SK-N-SH treated with all-trans-retinoic acid at 6 μM for 48 hours (cell line): ENCODE measurements around the gene UGT1A9.

Experiments used
- ATAC-seq: fragments of 200-7000 bp; cut with Tn5 transposase; 3 replicates; pipeline ENCODE4 v1.9.1; 2020; ENCODE audit warnings: mild to moderate bottlenecking, moderate library complexity
- ARNTL ChIP-seq: fragments of 450-650 bp; formaldehyde crosslinking; IDR thresholded peaks from 2 replicates; pipeline ENCODE4 v1.5.0; 2020; ENCODE audit warnings: low read depth, mild to moderate bottlenecking, moderate library complexity, borderline replicate concordance
- BACH2 ChIP-seq: fragments of 250-450 bp; sonication (Bioruptor Pico); IDR thresholded peaks from 2 replicates; pipeline ENCODE4 v1.9.0; 2021; ENCODE audit warnings: mild to moderate bottlenecking, borderline replicate concordance
- CSDC2 ChIP-seq: fragments of 250-450 bp; sonication (Bioruptor Pico); IDR thresholded peaks from 2 replicates; pipeline ENCODE4 v1.5.0; 2020; ENCODE audit warnings: mild to moderate bottlenecking, moderate library complexity
- ESRRG ChIP-seq: fragments of 250-450 bp; sonication (Bioruptor Pico); IDR thresholded peaks from 2 replicates; pipeline ENCODE4 v1.6.1; 2021; ENCODE audit warnings: mild to moderate bottlenecking
- GLIS3 ChIP-seq: fragments of 250-450 bp; sonication (Bioruptor Pico); IDR thresholded peaks from 2 replicates; pipeline ENCODE4 v1.5.0; 2020; ENCODE audit warnings: mild to moderate bottlenecking, moderate library complexity
- ISL1 ChIP-seq: fragments of 250-450 bp; sonication (Bioruptor Pico); IDR thresholded peaks from 2 replicates; pipeline ENCODE4 v2.1.2; 2022; ENCODE audit warnings: mild to moderate bottlenecking, moderate library complexity
- OSR1 ChIP-seq: fragments of 250-450 bp; sonication (Bioruptor Pico); IDR thresholded peaks from 2 replicates; pipeline ENCODE4 v1.8.0; 2022; ENCODE audit warnings: moderate library complexity, mild to moderate bottlenecking, inconsistent platforms
- PPARA ChIP-seq: fragments of 250-450 bp; sonication (Bioruptor Pico); IDR thresholded peaks from 2 replicates; pipeline ENCODE4 v1.5.0; 2020; ENCODE audit warnings: mild to moderate bottlenecking, borderline replicate concordance
- RARB ChIP-seq: fragments of 250-450 bp; sonication (Bioruptor Pico); IDR thresholded peaks from 2 replicates; pipeline ENCODE4 v1.8.0; 2021; ENCODE audit warnings: mild to moderate bottlenecking, moderate library complexity
- SNAI2 ChIP-seq: fragments of 250-450 bp; sonication (Bioruptor Pico); IDR thresholded peaks from 2 replicates; pipeline ENCODE4 v1.5.0; 2020; ENCODE audit warnings: mild to moderate bottlenecking, moderate library complexity
- TCF4 ChIP-seq: fragments of 250-450 bp; sonication (Bioruptor Pico); IDR thresholded peaks from 2 replicates; pipeline ENCODE4 v1.8.0; 2021; ENCODE audit warnings: mild to moderate bottlenecking, moderate library complexity, borderline replicate concordance
- TOX ChIP-seq: fragments of 250-450 bp; sonication (Bioruptor Pico); IDR thresholded peaks from 2 replicates; pipeline ENCODE4 v1.8.0; 2021; ENCODE audit warnings: mild to moderate bottlenecking, moderate library complexity, borderline replicate concordance
- ZC3H10 ChIP-seq: fragments of 250-450 bp; sonication (Bioruptor Pico); IDR thresholded peaks from 2 replicates; pipeline ENCODE4 v1.5.1; 2021; ENCODE audit warnings: mild to moderate bottlenecking, moderate library complexity
- ZFP3 ChIP-seq: fragments of 250-450 bp; sonication (Bioruptor Pico); IDR thresholded peaks from 2 replicates; pipeline ENCODE4 v1.5.0; 2020; ENCODE audit warnings: mild to moderate bottlenecking, moderate library complexity
- ZFP30 ChIP-seq: fragments of 450-650 bp; formaldehyde crosslinking; IDR thresholded peaks from 2 replicates; pipeline ENCODE4 v1.5.0; 2022; ENCODE audit warnings: mild to moderate bottlenecking, moderate library complexity
- ZNF565 ChIP-seq: fragments of 450-650 bp; formaldehyde crosslinking; conservative IDR thresholded peaks from 2 replicates; pipeline ENCODE4 v1.5.0; 2020; ENCODE audit warnings: low read depth, mild to moderate bottlenecking, moderate library complexity
- ZNF70 ChIP-seq: fragments of 450-650 bp; formaldehyde crosslinking; IDR thresholded peaks from 2 replicates; pipeline ENCODE4 v1.5.0; 2020; ENCODE audit warnings: mild to moderate bottlenecking, moderate library complexity
- ZNF8 ChIP-seq: fragments of 450-650 bp; formaldehyde crosslinking; IDR thresholded peaks from 2 replicates; pipeline ENCODE4 v1.5.0; 2020; ENCODE audit warnings: mild to moderate bottlenecking, moderate library complexity
- TF ChIP-seq, protein P1 (sequence below): fragments of 250-450 bp; sonication (Bioruptor Pico); IDR thresholded peaks from 2 replicates; pipeline ENCODE4 v1.8.0; 2021; ENCODE audit warnings: low read depth, mild to moderate bottlenecking, moderate library complexity, borderline replicate concordance
- TF ChIP-seq, protein P2 (sequence below): fragments of 250-450 bp; sonication (Bioruptor Pico); IDR thresholded peaks from 2 replicates; pipeline ENCODE4 v1.5.0; 2020; ENCODE audit warnings: mild to moderate bottlenecking, moderate library complexity
- TF ChIP-seq, protein P3 (sequence below): fragments of 250-450 bp; sonication (Bioruptor Pico); IDR thresholded peaks from 2 replicates; pipeline ENCODE4 v1.8.0; 2020; ENCODE audit warnings: mild to moderate bottlenecking, moderate library complexity, borderline replicate concordance
- TF ChIP-seq, protein P4 (sequence below): fragments of 250-450 bp; sonication (Bioruptor Pico); IDR thresholded peaks from 2 replicates; pipeline ENCODE4 v1.5.1; 2021; ENCODE audit warnings: mild to moderate bottlenecking, moderate library complexity

The UGT1A9 gene

DNA sequence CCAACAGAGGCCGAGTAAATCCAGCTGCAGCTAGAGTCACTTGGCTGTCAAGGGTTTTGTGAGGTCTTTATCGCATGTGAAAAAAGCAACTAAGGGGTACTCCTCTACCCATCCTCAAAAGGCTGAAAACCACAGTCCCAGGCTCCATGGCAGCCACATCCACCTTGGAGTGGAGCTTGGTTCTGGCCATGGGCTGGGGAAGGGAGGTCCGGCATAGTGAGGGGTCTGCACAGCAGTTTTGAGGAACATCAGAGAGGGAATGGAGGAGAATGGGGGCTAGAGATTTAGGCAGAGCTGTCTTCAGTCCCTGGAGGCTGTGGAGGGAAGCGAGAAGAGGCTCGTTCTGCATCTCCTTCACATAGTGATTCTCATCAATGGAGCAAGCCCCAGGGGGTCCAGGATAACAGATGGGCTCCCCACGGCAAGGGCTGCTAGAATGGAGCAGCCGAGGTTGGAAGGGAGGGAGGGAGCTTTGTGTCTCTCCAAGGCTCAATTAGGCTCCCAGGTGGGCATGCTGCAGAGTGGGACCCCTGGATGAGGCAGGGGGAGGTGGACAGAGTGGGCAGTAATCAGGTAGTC lies 127.5 kb downstream of the UGT1A9 start:
- no peak for ATAC-seq
- TF ChIP-seq ZC3H10 (no peak), BACH2 (CRISPR knock-in tag) (no peak), PPARA (CRISPR knock-in tag) (no peak)
- TF ChIP-seq, protein P1, sequence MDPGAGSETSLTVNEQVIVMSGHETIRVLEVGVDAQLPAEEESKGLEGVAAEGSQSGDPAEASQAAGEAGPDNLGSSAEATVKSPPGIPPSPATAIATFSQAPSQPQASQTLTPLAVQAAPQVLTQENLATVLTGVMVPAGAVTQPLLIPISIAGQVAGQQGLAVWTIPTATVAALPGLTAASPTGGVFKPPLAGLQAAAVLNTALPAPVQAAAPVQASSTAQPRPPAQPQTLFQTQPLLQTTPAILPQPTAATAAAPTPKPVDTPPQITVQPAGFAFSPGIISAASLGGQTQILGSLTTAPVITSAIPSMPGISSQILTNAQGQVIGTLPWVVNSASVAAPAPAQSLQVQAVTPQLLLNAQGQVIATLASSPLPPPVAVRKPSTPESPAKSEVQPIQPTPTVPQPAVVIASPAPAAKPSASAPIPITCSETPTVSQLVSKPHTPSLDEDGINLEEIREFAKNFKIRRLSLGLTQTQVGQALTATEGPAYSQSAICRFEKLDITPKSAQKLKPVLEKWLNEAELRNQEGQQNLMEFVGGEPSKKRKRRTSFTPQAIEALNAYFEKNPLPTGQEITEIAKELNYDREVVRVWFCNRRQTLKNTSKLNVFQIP (CRISPR knock-in tag), result no peak

DNA sequence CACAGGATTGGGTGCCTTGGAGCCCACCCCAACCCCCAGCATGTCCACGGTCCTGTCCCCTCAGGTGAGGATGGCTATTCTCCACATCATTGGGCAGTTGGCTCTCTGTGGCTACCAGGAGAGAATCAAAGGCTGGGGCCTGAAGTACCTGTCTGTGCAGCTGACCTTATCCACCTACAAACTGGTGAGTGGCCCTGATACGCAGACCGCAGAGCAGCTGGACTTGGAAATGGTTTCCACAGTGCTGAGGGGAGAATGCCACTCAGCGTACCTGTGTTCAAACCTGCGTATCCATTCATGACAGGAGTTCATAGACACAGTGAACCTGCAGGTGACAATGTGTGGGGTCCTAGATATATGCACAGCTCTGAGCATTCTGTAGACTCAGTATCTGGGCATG lies 128.0 kb downstream of the UGT1A9 start:
- no peak for ATAC-seq
- TF ChIP-seq GLIS3 (CRISPR knock-in tag) (no peak), ISL1 (CRISPR knock-in tag) (no peak), ZNF70 (CRISPR knock-in tag) (no peak), ZC3H10 (no peak), OSR1 (CRISPR knock-in tag) (no peak), ZNF8 (CRISPR knock-in tag) (no peak), TOX (CRISPR knock-in tag) (no peak), ZFP30 (CRISPR knock-in tag) (no peak), RARB (CRISPR knock-in tag) (no peak), CSDC2 (CRISPR knock-in tag) (no peak), ZFP3 (CRISPR knock-in tag) (no peak), TCF4 (CRISPR knock-in tag) (no peak), PPARA (CRISPR knock-in tag) (no peak), ZNF565 (CRISPR knock-in tag) (no peak), ESRRG (CRISPR knock-in tag) (no peak)
- TF ChIP-seq, protein P2, sequence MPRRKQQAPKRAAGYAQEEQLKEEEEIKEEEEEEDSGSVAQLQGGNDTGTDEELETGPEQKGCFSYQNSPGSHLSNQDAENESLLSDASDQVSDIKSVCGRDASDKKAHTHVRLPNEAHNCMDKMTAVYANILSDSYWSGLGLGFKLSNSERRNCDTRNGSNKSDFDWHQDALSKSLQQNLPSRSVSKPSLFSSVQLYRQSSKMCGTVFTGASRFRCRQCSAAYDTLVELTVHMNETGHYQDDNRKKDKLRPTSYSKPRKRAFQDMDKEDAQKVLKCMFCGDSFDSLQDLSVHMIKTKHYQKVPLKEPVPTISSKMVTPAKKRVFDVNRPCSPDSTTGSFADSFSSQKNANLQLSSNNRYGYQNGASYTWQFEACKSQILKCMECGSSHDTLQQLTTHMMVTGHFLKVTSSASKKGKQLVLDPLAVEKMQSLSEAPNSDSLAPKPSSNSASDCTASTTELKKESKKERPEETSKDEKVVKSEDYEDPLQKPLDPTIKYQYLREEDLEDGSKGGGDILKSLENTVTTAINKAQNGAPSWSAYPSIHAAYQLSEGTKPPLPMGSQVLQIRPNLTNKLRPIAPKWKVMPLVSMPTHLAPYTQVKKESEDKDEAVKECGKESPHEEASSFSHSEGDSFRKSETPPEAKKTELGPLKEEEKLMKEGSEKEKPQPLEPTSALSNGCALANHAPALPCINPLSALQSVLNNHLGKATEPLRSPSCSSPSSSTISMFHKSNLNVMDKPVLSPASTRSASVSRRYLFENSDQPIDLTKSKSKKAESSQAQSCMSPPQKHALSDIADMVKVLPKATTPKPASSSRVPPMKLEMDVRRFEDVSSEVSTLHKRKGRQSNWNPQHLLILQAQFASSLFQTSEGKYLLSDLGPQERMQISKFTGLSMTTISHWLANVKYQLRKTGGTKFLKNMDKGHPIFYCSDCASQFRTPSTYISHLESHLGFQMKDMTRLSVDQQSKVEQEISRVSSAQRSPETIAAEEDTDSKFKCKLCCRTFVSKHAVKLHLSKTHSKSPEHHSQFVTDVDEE (CRISPR knock-in tag), result no peak
- TF ChIP-seq, protein P3, sequence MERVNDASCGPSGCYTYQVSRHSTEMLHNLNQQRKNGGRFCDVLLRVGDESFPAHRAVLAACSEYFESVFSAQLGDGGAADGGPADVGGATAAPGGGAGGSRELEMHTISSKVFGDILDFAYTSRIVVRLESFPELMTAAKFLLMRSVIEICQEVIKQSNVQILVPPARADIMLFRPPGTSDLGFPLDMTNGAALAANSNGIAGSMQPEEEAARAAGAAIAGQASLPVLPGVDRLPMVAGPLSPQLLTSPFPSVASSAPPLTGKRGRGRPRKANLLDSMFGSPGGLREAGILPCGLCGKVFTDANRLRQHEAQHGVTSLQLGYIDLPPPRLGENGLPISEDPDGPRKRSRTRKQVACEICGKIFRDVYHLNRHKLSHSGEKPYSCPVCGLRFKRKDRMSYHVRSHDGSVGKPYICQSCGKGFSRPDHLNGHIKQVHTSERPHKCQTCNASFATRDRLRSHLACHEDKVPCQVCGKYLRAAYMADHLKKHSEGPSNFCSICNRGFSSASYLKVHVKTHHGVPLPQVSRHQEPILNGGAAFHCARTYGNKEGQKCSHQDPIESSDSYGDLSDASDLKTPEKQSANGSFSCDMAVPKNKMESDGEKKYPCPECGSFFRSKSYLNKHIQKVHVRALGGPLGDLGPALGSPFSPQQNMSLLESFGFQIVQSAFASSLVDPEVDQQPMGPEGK (CRISPR knock-in tag), result no peak
- TF ChIP-seq, protein P4, sequence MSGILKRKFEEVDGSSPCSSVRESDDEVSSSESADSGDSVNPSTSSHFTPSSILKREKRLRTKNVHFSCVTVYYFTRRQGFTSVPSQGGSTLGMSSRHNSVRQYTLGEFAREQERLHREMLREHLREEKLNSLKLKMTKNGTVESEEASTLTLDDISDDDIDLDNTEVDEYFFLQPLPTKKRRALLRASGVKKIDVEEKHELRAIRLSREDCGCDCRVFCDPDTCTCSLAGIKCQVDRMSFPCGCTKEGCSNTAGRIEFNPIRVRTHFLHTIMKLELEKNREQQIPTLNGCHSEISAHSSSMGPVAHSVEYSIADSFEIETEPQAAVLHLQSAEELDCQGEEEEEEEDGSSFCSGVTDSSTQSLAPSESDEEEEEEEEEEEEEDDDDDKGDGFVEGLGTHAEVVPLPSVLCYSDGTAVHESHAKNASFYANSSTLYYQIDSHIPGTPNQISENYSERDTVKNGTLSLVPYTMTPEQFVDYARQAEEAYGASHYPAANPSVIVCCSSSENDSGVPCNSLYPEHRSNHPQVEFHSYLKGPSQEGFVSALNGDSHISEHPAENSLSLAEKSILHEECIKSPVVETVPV, result no peak
- TF ChIP-seq, protein P1 (CRISPR knock-in tag), result no peak

DNA sequence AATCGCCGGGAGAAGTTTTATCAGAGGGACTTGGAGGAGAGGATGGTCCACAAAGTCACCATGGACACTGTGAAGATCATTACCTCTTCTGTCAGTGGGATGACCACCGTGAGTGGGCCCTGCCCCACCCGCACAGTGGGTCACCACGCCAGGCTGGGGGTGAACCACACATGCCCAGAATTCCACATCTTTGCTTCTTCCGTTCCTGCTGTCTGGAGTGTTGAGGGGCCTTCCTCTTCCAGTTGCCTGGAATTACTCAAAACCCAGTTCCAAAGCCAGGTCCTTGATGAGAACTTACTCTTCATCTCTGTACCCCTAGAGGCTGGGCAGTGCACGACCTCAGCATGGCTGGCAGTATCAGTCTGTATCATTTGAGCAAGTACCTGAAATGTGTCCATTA lies 128.5 kb downstream of the UGT1A9 start:
- ATAC-seq, result no peak
- TF ChIP-seq CSDC2 (CRISPR knock-in tag), result no peak
- TF ChIP-seq ISL1 (CRISPR knock-in tag), result no peak
- no peak for TF ChIP-seq TCF4 (CRISPR knock-in tag)
- TF ChIP-seq PPARA (CRISPR knock-in tag), result no peak
- TF ChIP-seq ZFP3 (CRISPR knock-in tag), result no peak
- no peak for TF ChIP-seq ZNF565 (CRISPR knock-in tag)
- TF ChIP-seq GLIS3 (CRISPR knock-in tag), result no peak
- no peak for TF ChIP-seq OSR1 (CRISPR knock-in tag)
- no peak for TF ChIP-seq ARNTL (CRISPR knock-in tag)
- TF ChIP-seq, protein P1 (CRISPR knock-in tag), result no peak
- TF ChIP-seq SNAI2 (CRISPR knock-in tag), result no peak
- TF ChIP-seq, protein P3 (CRISPR knock-in tag), result no peak
